NCI-H146 (cell line): ENCODE measurements around the gene AOAH.
"Not testable (repeated sequence)": the region's sequence is repeated elsewhere in the genome, so short reads cannot be mapped to it uniquely, and the experiment has no call there.

Experiments
- DNase-seq: peaks from one replicate; lab custom pipeline; 2025; lab: John Stamatoyannopoulos, UW

Gene AOAH

GRCh38 chr7:36469236-36469635, 255.1 kb downstream of the AOAH start:
- no peak for DNase-seq

- no peak for DNase-seq
Observed at GRCh38 chr7:36468370-36469101, 255.8 kb downstream of the AOAH start.

DNA sequence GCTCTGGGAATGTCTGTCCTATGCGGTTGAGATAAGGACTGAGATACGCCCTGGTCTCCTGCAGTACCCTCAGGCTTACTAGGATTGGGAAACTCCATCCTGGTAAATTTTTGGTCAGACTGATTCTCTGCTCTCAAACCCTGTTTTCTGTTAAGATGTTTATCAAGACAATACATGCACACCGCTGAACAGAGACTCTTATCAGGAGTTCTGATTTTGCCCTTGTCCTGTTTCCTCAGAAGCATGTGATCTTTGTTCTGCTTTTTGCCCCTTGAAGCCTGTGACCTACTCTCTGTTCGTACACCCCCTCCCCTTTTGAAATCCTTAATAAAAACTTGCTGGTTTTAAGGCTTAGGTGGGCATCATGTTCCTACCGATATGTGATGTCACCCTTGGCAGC, 258.3 kb downstream of the AOAH start:
- not testable (repeated sequence) for DNase-seq

DNA sequence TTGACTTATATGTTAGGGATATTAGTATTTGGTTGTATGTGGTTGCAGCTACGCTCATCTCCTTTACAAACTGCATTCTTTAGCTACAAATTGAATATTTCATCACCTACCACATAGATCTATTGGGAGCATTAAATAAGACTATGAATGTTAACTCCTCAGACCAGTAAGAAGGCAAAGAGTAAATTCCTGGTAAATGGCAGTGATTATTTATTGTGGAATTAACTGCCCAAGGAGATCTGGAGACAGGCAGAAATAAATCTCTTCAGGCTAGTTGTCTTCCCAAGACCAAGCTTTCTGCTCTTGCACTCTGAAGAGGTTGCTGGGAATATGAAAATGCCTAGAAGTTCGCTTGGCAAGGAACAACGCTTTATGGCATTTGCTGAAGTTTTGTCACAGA, 260.0 kb downstream of the AOAH start:
- DNase-seq, result no peak
